ENCODE results near the gene TMEM81. TPM values are rescaled to one million over a fixed set of nuclear protein-coding genes. Genes with fewer than 3 reads are reported as not detected.

Gene TMEM81
- total and polyA plus RNA-seq, 2 of the 8 experiments (the other 6 are each of a cell fraction or from before 2014, with no cell fraction given) = 2.1 to 5.9 TPM

GRCh38 chr1:205042911-205043806 lies 41.1 kb downstream of the TMEM81 start, which contains the start of gene CNTN2:
Gene CNTN2 (plus strand): TSS chr1:205043212. CDS start chr1:205053186, 9,974 bp downstream.
- H3K23ac ChIP-seq (ENCODE audit: insufficient read length) = no peak within 1 kb of the TSS
- H3K9me3 ChIP-seq (ENCODE audit: insufficient read depth in 2 of 2, low read depth in 1 of 2, low read length in 1 of 2) = no peaks in the 10 kb centered on the region
- FAIRE-seq (no peak), DNase-seq (ENCODE audit: low read depth in 1 of 2, low spot score in 2 of 2) (peak in 1 of 2 experiments; percentile 75)
- H4K91ac ChIP-seq (replicated peaks; ENCODE audit: insufficient read length, low read length) = no peak within 1 kb of the TSS
- no peak within 1 kb of the TSS; a peak in 1 of 7 replicates for H3K9ac ChIP-seq (replicated peaks in 1 of 4; ENCODE audit: extremely low read depth in 1 of 4, low read depth in 3 of 4, low read length in 3 of 4)
- H3K36me3 ChIP-seq (ENCODE audit: control insufficient read depth in 2 of 4, insufficient read depth in 4 of 4, low read length in 3 of 4) = no peaks in the 10 kb centered on the region
- no peak within 1 kb of the TSS for H2BK20ac ChIP-seq (ENCODE audit: low read length)
- H4K8ac ChIP-seq (ENCODE audit: extremely low read depth, insufficient read depth, low read length) = no peak within 1 kb of the TSS; the same call in 1 of the 2 replicates
- H4K20me1 ChIP-seq (replicated peaks in 1 of 2; ENCODE audit: control insufficient read depth in 1 of 2, insufficient read depth in 2 of 2, low read length in 2 of 2) = peaks cover 0 to 1% of the 10 kb centered on the region in 2 experiments
- no peak within 1 kb of the TSS for H2BK15ac ChIP-seq (ENCODE audit: low read length)
- peaks cover 13 to 27% (median 16%) of the 10 kb centered on the region in 4 experiments for H3K4me1 ChIP-seq (replicated peaks in 1 of 4; ENCODE audit: control insufficient read depth in 3 of 4, insufficient read depth in 4 of 4, low read length in 3 of 4)
- no peak within 1 kb of the TSS; the same call in 1 of the 2 replicates for H3K18ac ChIP-seq (ENCODE audit: extremely low read depth, low read length)
- no peak within 1 kb of the TSS for H2BK5ac ChIP-seq (ENCODE audit: low read depth, low read length)
- H3K4me3 ChIP-seq (ENCODE audit: extremely low read depth in 1 of 4, insufficient read depth in 2 of 4, low read depth in 3 of 4, low read length in 4 of 4) = peak within 1 kb of the TSS; percentile 1 to 56 (median 34); a peak in 5 of 8 replicates
- H3K4ac ChIP-seq (replicated peaks; ENCODE audit: insufficient read length, low read depth, low read length) = no peak within 1 kb of the TSS
- ChIA-PET CTCF (ENCODE audit: partially characterized antibody) (interaction anchor here (0.8 to 33.2 kb wide), 8 partner anchors 11 to 56 kb away, joined by 3 to 531 read pairs (median 8); no protein-coding TSS in a partner anchor), POLR2A (ENCODE audit: partially characterized antibody) (interaction anchor here (0.9 to 1.0 kb wide), 2 partner anchors 10 to 52 kb away, joined by 3 read pairs; no protein-coding TSS in a partner anchor)
- no peak within 1 kb of the TSS for H3K27ac ChIP-seq (ENCODE audit: low read depth, low read length)
- H2BK120ac ChIP-seq (replicated peaks; ENCODE audit: low read depth, low read length) = no peak within 1 kb of the TSS
- H3K23me2 ChIP-seq (ENCODE audit: low read depth, low read length) = peaks cover 3% of the 10 kb centered on the region; the same call in 1 of the 2 replicates
- H3K56ac ChIP-seq (replicated peaks; ENCODE audit: insufficient read length, low read depth, low read length) = no peak within 1 kb of the TSS
- H2BK12ac ChIP-seq (ENCODE audit: low read depth, low read length) = peak within 1 kb of the TSS; percentile 43; the same call in 1 of the 2 replicates
- no peaks in the 10 kb centered on the region for H3K79me1 ChIP-seq (ENCODE audit: low read depth, low read length)
- H3K4me2 ChIP-seq (ENCODE audit: insufficient read depth in 1 of 2, low read depth in 2 of 2, low read length in 2 of 2) = peak within 1 kb of the TSS; percentile 57 to 90
- no peak within 1 kb of the TSS for H2AK5ac ChIP-seq (ENCODE audit: low read depth, low read length)
- no peak within 1 kb of the TSS for H3K14ac ChIP-seq (ENCODE audit: insufficient read length)
- peaks cover 0 to 32% (median 18%) of the 10 kb centered on the region in 4 experiments; a peak in 5 of 7 replicates for H3K27me3 ChIP-seq (replicated peaks in 1 of 4; ENCODE audit: control insufficient read depth in 3 of 4, extremely low read depth in 1 of 4, insufficient read depth in 3 of 4, low read length in 3 of 4)
- H3K79me2 ChIP-seq (ENCODE audit: control insufficient read depth in 1 of 2, insufficient read depth in 2 of 2, low read length in 2 of 2) = no peaks in the 10 kb centered on the region
- no peak within 1 kb of the TSS for H4K5ac ChIP-seq (ENCODE audit: insufficient read length, low read depth, low read length)
- peak within 1 kb of the TSS; percentile 74; the same call in 1 of the 2 replicates for H2AFZ ChIP-seq (ENCODE audit: low read length)
- WGBS, 2 experiments (ENCODE audit: extremely low coverage in 1 of 2, insufficient coverage in 1 of 2, insufficient read length in 1 of 2, insufficient replicate concordance in 2 of 2, low coverage in 1 of 2, low lambda C conversion rate in 2 of 2, missing lambda C conversion rate in 1 of 2) = 18% methylated on average over 29 of the region's 53 CpGs; no CpG with 5 or more reads in 1 of the 2 experiments
- TF ChIP-seq TEAD4 (IDR thresholded peaks at IDR 0.05; ENCODE audit: low read depth, low read length) (no peak), KDM4A (IDR thresholded peaks at IDR 0.05; ENCODE audit: low read depth, low read length, severe bottlenecking) (peak; percentile 29), SP2 (IDR thresholded peaks at IDR 0.05; ENCODE audit: low read length) (no peak), ATF3 (IDR thresholded peaks at IDR 0.05; ENCODE audit: insufficient read depth, low read depth, low read length) (no peak), SIX5 (IDR thresholded peaks at IDR 0.05; ENCODE audit: low read depth, low read length) (no peak), SRF (IDR thresholded peaks at IDR 0.05; ENCODE audit: low read depth, low read length) (no peak), MAX (IDR thresholded peaks at IDR 0.05) (0 out of 2 replicates have a peak, but pooled peaks have one; percentile 6), KDM1A (IDR thresholded peaks at IDR 0.05; ENCODE audit: borderline replicate concordance, low read length) (no peak), SP1 (IDR thresholded peaks at IDR 0.05; ENCODE audit: low read depth, low read length) (no peak), NRF1 (IDR thresholded peaks at IDR 0.05; ENCODE audit: low read depth, low read length) (no peak), BRCA1 (IDR thresholded peaks at IDR 0.05; ENCODE audit: low read depth, low read length) (no peak)
